Measurements from ENCODE around the gene ATP5F1C. TPM values are rescaled to one million over a fixed set of nuclear protein-coding genes. Genes with fewer than 3 reads are reported as not detected.
"Not testable (repeated sequence)": the region's sequence is repeated elsewhere in the genome, so short reads cannot be mapped to it uniquely, and the experiment has no call there.

Gene ATP5F1C
- total and polyA plus RNA-seq, 8 donors = 93.6 to 648 (median 412) TPM

- no peak for DNase-seq
- Histone ChIP-seq H3K36me3 (no peaks in the 10 kb centered on the region), H3K9me3 (no peaks in the 10 kb centered on the region), H3K4me1 (no peaks in the 10 kb centered on the region), H3K27ac (no peak overlapping the region), H3K4me3 (no peak overlapping the region), H3K27me3 (no peaks in the 10 kb centered on the region)
- 79 to 88% (median 85%) methylated on average over 8 of the region's 8 CpGs for WGBS, 5 donors
- intact Hi-C loops (cut with DNase I; ENCODE audit: low total_unique reads) = no loop called here
- TF ChIP-seq POLR2AphosphoS5 (IDR thresholded peaks at IDR 0.05) (no peak), EP300 (IDR thresholded peaks at IDR 0.05) (no peak), POLR2A (IDR thresholded peaks at IDR 0.05) (no peak)
- TF ChIP-seq, protein P1, sequence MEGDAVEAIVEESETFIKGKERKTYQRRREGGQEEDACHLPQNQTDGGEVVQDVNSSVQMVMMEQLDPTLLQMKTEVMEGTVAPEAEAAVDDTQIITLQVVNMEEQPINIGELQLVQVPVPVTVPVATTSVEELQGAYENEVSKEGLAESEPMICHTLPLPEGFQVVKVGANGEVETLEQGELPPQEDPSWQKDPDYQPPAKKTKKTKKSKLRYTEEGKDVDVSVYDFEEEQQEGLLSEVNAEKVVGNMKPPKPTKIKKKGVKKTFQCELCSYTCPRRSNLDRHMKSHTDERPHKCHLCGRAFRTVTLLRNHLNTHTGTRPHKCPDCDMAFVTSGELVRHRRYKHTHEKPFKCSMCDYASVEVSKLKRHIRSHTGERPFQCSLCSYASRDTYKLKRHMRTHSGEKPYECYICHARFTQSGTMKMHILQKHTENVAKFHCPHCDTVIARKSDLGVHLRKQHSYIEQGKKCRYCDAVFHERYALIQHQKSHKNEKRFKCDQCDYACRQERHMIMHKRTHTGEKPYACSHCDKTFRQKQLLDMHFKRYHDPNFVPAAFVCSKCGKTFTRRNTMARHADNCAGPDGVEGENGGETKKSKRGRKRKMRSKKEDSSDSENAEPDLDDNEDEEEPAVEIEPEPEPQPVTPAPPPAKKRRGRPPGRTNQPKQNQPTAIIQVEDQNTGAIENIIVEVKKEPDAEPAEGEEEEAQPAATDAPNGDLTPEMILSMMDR (IDR thresholded peaks at IDR 0.05) = no peak
These were observed 43.7 kb upstream of the ATP5F1C start for GRCh38 chr10:7744307-7744706.

GRCh38 chr10:7748637-7749036 lies 39.3 kb upstream of the ATP5F1C start:
- DNase-seq; H3K4me3 ChIP-seq; intact Hi-C loops (cut with DNase I; ENCODE audit: low total_unique reads); H3K4me1 ChIP-seq; H3K9me3 ChIP-seq; H3K27ac ChIP-seq; H3K27me3 ChIP-seq: not testable (repeated sequence)
- WGBS, 5 donors = 88 to 94% (median 90%) methylated on average over 7 of the region's 7 CpGs
- H3K36me3 ChIP-seq = peaks cover 13 to 39% (median 35%) of the 10 kb centered on the region in 4 donors

DNA sequence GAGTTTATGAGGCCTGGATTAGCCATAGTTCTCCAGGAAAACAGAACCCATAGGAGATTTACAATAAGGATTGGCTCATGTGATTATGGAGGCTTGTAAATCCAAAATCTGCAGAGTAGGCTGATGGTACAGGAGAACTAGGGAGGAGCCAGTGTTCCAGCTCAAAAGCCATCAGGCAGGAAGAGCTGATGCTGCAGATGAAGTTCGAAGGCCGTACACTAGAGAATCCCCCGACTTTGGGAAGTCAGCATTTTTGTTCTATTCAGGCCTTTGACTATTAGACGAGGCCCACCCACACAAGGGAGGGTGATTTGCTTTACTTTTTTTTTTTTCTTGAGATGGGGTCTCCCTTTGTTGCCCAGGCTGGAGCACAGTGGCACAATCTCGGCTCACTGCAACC lies 37.8 kb upstream of the ATP5F1C start:
- DNase-seq = no peak
- Histone ChIP-seq H3K27me3 (no peaks in the 10 kb centered on the region), H3K9me3 (no peaks in the 10 kb centered on the region), H3K4me1 (no peaks in the 10 kb centered on the region), H3K36me3 (peaks cover 25 to 55% (median 51%) of the 10 kb centered on the region in 4 donors), H3K27ac (no peak overlapping the region), H3K4me3 (no peak overlapping the region)
- WGBS, 5 donors = 92 to 99% (median 97%) methylated on average over 5 of the region's 5 CpGs
- intact Hi-C loops (cut with DNase I; ENCODE audit: low total_unique reads) = no loop called here
- TF ChIP-seq EP300 (IDR thresholded peaks at IDR 0.05) = no peak
- TF ChIP-seq, protein P1 (IDR thresholded peaks at IDR 0.05) = no peak
- no peak for TF ChIP-seq POLR2AphosphoS5 (IDR thresholded peaks at IDR 0.05)
- TF ChIP-seq POLR2A (IDR thresholded peaks at IDR 0.05) = no peak

DNA sequence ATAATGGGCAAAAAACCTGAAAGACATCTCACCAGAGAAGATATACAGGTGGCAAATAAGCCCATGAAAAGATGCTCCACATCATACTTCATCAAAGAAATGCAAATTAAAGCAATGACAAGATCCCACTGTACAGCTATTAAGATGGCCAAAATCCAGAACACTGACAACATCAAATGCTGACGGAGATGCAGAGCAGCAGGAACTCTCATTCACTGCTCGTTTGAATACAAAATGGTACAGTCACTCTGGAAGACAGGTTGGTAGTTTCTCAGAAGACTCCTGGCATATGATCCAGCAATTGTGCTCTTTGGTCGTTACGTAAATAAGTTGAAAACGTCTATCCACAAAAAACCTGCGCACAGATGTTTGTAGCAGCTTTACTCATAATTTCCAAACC lies 35.7 kb upstream of the ATP5F1C start:
- Histone ChIP-seq H3K27me3 (no peaks in the 10 kb centered on the region), H3K9me3 (no peaks in the 10 kb centered on the region), H3K36me3 (peaks cover 28 to 75% (median 71%) of the 10 kb centered on the region in 4 donors), H3K4me1 (no peaks in the 10 kb centered on the region), H3K4me3 (no peak overlapping the region), H3K27ac (no peak overlapping the region)
- TF ChIP-seq POLR2A (IDR thresholded peaks at IDR 0.05) = no peak
- TF ChIP-seq EP300 (IDR thresholded peaks at IDR 0.05) = no peak
- TF ChIP-seq, protein P1 (IDR thresholded peaks at IDR 0.05) = no peak
- TF ChIP-seq POLR2AphosphoS5 (IDR thresholded peaks at IDR 0.05) = no peak
- WGBS, 5 donors = 92 to 97% (median 94%) methylated on average over 6 of the region's 6 CpGs
- DNase-seq = no peak
- intact Hi-C loops (cut with DNase I; ENCODE audit: low total_unique reads) = no loop called here

DNA sequence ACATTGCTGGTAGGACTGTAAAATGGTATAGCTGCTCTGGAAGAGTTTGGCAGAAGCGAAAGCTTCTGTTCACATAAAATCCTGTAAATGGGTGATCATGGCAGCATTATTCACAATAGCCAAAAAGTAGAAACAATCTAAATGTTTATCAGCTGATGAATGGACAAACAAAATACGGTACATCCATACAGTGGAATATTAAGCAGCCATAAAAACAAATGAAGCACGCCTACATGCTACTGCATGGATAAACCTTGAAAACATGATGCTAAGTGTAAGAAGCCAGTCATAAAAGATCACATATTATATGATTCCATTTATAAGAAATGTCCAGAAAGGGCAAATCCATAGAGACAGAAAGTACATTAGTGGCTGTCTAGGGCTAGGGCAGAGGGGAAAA lies 32.9 kb upstream of the ATP5F1C start:
- Histone ChIP-seq H3K36me3 (peaks cover 33 to 97% (median 96%) of the 10 kb centered on the region in 4 donors), H3K27me3 (no peaks in the 10 kb centered on the region), H3K4me3 (no peak overlapping the region), H3K27ac (no peak overlapping the region), H3K9me3 (no peaks in the 10 kb centered on the region), H3K4me1 (no peaks in the 10 kb centered on the region)
- WGBS, 5 donors = 78 to 99% (median 98%) methylated on average over 3 of the region's 3 CpGs
- TF ChIP-seq EP300 (IDR thresholded peaks at IDR 0.05) = no peak
- no peak for TF ChIP-seq POLR2AphosphoS5 (IDR thresholded peaks at IDR 0.05)
- TF ChIP-seq, protein P1 (IDR thresholded peaks at IDR 0.05) = no peak
- TF ChIP-seq POLR2A (IDR thresholded peaks at IDR 0.05) = no peak
- intact Hi-C loops (cut with DNase I; ENCODE audit: low total_unique reads) = no loop called here
- DNase-seq = no peak
